Esophagus mucosa (tissue), 1 donor: ENCODE measurements around the gene ENTPD3. TPM values are rescaled to one million over a fixed set of nuclear protein-coding genes. Genes with fewer than 3 reads are reported as not detected.
A peak's percentile ranks its signal among the peaks of the same experiment; 100 is the strongest.
"Not testable (repeated sequence)": the region's sequence is repeated elsewhere in the genome, so short reads cannot be mapped to it uniquely, and the experiment has no call there.

ENCODE experiments used
- ATAC-seq: fragments of 200-7000 bp; cut with Tn5 transposase; one replicate; pipeline ENCODE4 v1.9.1; 2020
- total RNA-seq: library from RNA; stranded (reverse); gene quantifications from one replicate; pipeline ENCODE4 v1.2.4, GENCODE V29; 2023
- donor health status: DM: yes; HTN: yes; CAD: no.

The ENTPD3 gene
- total RNA-seq, 1 donor from 2014 or later, result 9.2 TPM

- no peak for ATAC-seq
These were observed 74.2 kb downstream of the ENTPD3 start for GRCh38 chr3:40461161-40461560.

GRCh38 chr3:40462838-40463237 lies 75.9 kb downstream of the ENTPD3 start:
- not testable (repeated sequence) for ATAC-seq

GRCh38 chr3:40463579-40463978 lies 76.6 kb downstream of the ENTPD3 start:
- no peak for ATAC-seq

GRCh38 chr3:40464339-40465110 lies 77.5 kb downstream of the ENTPD3 start:
- no peak for ATAC-seq

GRCh38 chr3:40465111-40465407 lies 78.1 kb downstream of the ENTPD3 start:
- ATAC-seq, result no peak

- no peak for ATAC-seq
These were observed 78.5 kb downstream of the ENTPD3 start for GRCh38 chr3:40465456-40465855.

- ATAC-seq, result no peak
These were observed 81.0 kb downstream of the ENTPD3 start for GRCh38 chr3:40468018-40468417.

- no peak for ATAC-seq
These were observed 83.7 kb downstream of the ENTPD3 start for GRCh38 chr3:40470701-40471100.

- peak; percentile 81 for ATAC-seq
These were observed 89.8 kb downstream of the ENTPD3 start, which contains the start of gene ZNF619 for GRCh38 chr3:40476478-40477470. Gene ZNF619, plus strand, starts transcription at chr3:40477122. Its CDS starts 858 bp downstream, at chr3:40477980.

GRCh38 chr3:40477666-40478065 lies 90.7 kb downstream of the ENTPD3 start:
- ATAC-seq, result peak; percentile 48

Other genes with a start within 250 kb of the ENTPD3 start
- gene EIF1B, start 77.5 kb upstream of the ENTPD3 start, total RNA-seq, result 19.5 TPM
- 1,667 TPM for gene RPL14, start 70.2 kb downstream of the ENTPD3 start, total RNA-seq
- gene ZNF619, start 89.9 kb downstream of the ENTPD3 start, total RNA-seq, result 3.6 TPM
- gene ZNF620, start 118.9 kb downstream of the ENTPD3 start, total RNA-seq, result 0.56 TPM
- gene ZNF621, start 137.8 kb downstream of the ENTPD3 start, total RNA-seq, result 11.5 TPM